ENCODE data around the gene ZNF407. TPM values are rescaled to one million over a fixed set of nuclear protein-coding genes. Genes with fewer than 3 reads are reported as not detected.

Gene ZNF407
- total RNA-seq, 1 experiment from 2014 or later: 7.6 TPM

DNA sequence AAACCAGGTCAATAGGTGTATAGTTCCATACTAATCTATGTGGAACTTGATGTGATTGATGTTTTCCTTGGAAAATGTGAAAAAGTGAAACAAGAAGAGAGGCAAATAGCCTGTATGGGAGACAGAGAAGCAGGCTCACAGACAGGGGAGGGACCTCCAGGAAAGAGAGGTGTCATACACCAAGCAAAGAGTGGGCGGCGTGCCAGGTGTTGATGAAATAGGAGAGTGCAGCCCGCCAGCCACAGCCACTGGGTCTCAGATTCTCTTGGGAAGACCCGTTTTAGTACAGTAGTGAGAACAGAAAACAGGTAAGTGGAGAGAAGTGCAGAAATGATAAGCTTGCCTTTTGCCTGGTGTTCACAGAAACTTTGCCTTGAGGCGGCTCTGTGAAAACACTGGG, 301.9 kb downstream of the ZNF407 start:
- no peaks in the 10 kb centered on the region for H3K27me3 ChIP-seq (ENCODE audit: insufficient read depth, low read length)
- no peaks in the 10 kb centered on the region for H3K36me3 ChIP-seq (ENCODE audit: control insufficient read depth in 1 of 2, insufficient read depth in 2 of 2, low read length in 2 of 2)
- DNase-seq (ENCODE audit: low read depth, low spot score) (no peak), ATAC-seq (no peak)
- no peak overlapping the region for H3K4me2 ChIP-seq (ENCODE audit: low read length)
- no peak overlapping the region for H3K9ac ChIP-seq (ENCODE audit: low read length)
- TF ChIP-seq JUND (IDR thresholded peaks at IDR 0.05) (no peak), ZNF274 (IDR thresholded peaks at IDR 0.05; ENCODE audit: low read depth, low read length) (no peak), YY1 (IDR thresholded peaks at IDR 0.05; ENCODE audit: extremely low read depth, insufficient replicate concordance, low read depth, low read length) (no peak), TCF7L2 (IDR thresholded peaks at IDR 0.05; ENCODE audit: borderline replicate concordance, extremely low read depth, insufficient read depth, insufficient read length) (no peak), POLR2AphosphoS5 (IDR thresholded peaks at IDR 0.05; ENCODE audit: low read depth, low read length) (no peak), EZH2 (IDR thresholded peaks at IDR 0.05) (no peak), POLR2A (IDR thresholded peaks at IDR 0.05; ENCODE audit: borderline replicate concordance, extremely low read depth, insufficient read depth, insufficient read length) (no peak), EGR1 (IDR thresholded peaks at IDR 0.05; ENCODE audit: low read depth) (no peak), CBX3 (IDR thresholded peaks at IDR 0.05; ENCODE audit: low read depth) (no peak), SP1 (IDR thresholded peaks at IDR 0.05; ENCODE audit: low read depth) (no peak), SIN3A (IDR thresholded peaks at IDR 0.05; ENCODE audit: low read depth) (no peak), ZFX (IDR thresholded peaks at IDR 0.05) (no peak), SRF (IDR thresholded peaks at IDR 0.05; ENCODE audit: low read depth) (no peak), EZH2phosphoT487 (IDR thresholded peaks at IDR 0.05; ENCODE audit: borderline replicate concordance) (no peak), FOSL1 (IDR thresholded peaks at IDR 0.05; ENCODE audit: low read depth) (no peak), CEBPB (IDR thresholded peaks at IDR 0.05; ENCODE audit: low read depth) (no peak)
- TF ChIP-seq, protein P1, sequence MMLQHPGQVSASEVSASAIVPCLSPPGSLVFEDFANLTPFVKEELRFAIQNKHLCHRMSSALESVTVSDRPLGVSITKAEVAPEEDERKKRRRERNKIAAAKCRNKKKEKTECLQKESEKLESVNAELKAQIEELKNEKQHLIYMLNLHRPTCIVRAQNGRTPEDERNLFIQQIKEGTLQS (IDR thresholded peaks at IDR 0.05): no peak
- TF ChIP-seq, protein P2, sequence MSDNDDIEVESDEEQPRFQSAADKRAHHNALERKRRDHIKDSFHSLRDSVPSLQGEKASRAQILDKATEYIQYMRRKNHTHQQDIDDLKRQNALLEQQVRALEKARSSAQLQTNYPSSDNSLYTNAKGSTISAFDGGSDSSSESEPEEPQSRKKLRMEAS (IDR thresholded peaks at IDR 0.05): no peak
- TF ChIP-seq, protein P3, sequence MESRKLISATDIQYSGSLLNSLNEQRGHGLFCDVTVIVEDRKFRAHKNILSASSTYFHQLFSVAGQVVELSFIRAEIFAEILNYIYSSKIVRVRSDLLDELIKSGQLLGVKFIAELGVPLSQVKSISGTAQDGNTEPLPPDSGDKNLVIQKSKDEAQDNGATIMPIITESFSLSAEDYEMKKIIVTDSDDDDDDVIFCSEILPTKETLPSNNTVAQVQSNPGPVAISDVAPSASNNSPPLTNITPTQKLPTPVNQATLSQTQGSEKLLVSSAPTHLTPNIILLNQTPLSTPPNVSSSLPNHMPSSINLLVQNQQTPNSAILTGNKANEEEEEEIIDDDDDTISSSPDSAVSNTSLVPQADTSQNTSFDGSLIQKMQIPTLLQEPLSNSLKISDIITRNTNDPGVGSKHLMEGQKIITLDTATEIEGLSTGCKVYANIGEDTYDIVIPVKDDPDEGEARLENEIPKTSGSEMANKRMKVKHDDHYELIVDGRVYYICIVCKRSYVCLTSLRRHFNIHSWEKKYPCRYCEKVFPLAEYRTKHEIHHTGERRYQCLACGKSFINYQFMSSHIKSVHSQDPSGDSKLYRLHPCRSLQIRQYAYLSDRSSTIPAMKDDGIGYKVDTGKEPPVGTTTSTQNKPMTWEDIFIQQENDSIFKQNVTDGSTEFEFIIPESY (IDR thresholded peaks at IDR 0.05; ENCODE audit: extremely low read depth, insufficient replicate concordance, low read length): no peak
- TF ChIP-seq, protein P4, sequence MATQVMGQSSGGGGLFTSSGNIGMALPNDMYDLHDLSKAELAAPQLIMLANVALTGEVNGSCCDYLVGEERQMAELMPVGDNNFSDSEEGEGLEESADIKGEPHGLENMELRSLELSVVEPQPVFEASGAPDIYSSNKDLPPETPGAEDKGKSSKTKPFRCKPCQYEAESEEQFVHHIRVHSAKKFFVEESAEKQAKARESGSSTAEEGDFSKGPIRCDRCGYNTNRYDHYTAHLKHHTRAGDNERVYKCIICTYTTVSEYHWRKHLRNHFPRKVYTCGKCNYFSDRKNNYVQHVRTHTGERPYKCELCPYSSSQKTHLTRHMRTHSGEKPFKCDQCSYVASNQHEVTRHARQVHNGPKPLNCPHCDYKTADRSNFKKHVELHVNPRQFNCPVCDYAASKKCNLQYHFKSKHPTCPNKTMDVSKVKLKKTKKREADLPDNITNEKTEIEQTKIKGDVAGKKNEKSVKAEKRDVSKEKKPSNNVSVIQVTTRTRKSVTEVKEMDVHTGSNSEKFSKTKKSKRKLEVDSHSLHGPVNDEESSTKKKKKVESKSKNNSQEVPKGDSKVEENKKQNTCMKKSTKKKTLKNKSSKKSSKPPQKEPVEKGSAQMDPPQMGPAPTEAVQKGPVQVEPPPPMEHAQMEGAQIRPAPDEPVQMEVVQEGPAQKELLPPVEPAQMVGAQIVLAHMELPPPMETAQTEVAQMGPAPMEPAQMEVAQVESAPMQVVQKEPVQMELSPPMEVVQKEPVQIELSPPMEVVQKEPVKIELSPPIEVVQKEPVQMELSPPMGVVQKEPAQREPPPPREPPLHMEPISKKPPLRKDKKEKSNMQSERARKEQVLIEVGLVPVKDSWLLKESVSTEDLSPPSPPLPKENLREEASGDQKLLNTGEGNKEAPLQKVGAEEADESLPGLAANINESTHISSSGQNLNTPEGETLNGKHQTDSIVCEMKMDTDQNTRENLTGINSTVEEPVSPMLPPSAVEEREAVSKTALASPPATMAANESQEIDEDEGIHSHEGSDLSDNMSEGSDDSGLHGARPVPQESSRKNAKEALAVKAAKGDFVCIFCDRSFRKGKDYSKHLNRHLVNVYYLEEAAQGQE (IDR thresholded peaks at IDR 0.05; ENCODE audit: low read depth): no peak
- RAD21 ChIA-PET (ENCODE audit: low non-redundant PET in 1 of 2, low total read pairs in 2 of 2, uncharacterized antibody in 2 of 2, unreplicated experiment in 2 of 2): no interaction called here
- CTCF ChIA-PET: no interaction called here
- no peak overlapping the region for H3K27ac ChIP-seq (ENCODE audit: low read depth, low read length)
- peaks cover 3 to 9% of the 10 kb centered on the region in 2 experiments; a peak in 3 of 4 replicates for H3K4me1 ChIP-seq (ENCODE audit: control insufficient read depth in 1 of 2, insufficient read depth in 2 of 2, low read length in 2 of 2)
- POLR2A ChIA-PET: no interaction called here
- H2AFZ ChIP-seq (ENCODE audit: low read depth, low read length, poor library complexity, severe bottlenecking): no peak overlapping the region
- no TSS peak for BruUV-seq (replicated peaks)
- H3K79me2 ChIP-seq (ENCODE audit: insufficient read depth, low read length): no peaks in the 10 kb centered on the region
- intact Hi-C loops (cut with micrococcal nuclease): loop anchor here (10.0 kb wide), 1 partner anchor 245 kb away; no protein-coding TSS in a partner anchor
- H4K20me1 ChIP-seq (ENCODE audit: insufficient read depth): no peaks in the 10 kb centered on the region
- H3K4me3 ChIP-seq (replicated peaks in 1 of 2; ENCODE audit: low read depth in 1 of 2, low read length in 2 of 2): no peak overlapping the region
- no peaks in the 10 kb centered on the region for H3K9me2 ChIP-seq (ENCODE audit: insufficient read depth)
- H3K9me3 ChIP-seq (ENCODE audit: control insufficient read depth in 1 of 2, insufficient read depth in 1 of 2, low read depth in 1 of 2, low read length in 2 of 2): no peaks in the 10 kb centered on the region
